ENCODE measurements around the gene C2CD2. TPM values are rescaled to one million over a fixed set of nuclear protein-coding genes. Genes with fewer than 3 reads are reported as not detected.

The C2CD2 gene
- total and polyA plus RNA-seq, 8 donors = 7.9 to 16.8 (median 11.3) TPM

GRCh38 chr21:41980561-41980960, 26.7 kb upstream of the C2CD2 start:
- H3K27me3 ChIP-seq = no peaks in the 10 kb centered on the region
- no peak for TF ChIP-seq CTCF (IDR thresholded peaks at IDR 0.05)
- FAIRE-seq (no peak), DNase-seq (no peak), ATAC-seq (no peak)
- no peaks in the 10 kb centered on the region for H3K9me3 ChIP-seq
- intact Hi-C loops (cut with DNase I) = no loop called here
- H3K36me3 ChIP-seq = no peaks in the 10 kb centered on the region
- no peaks in the 10 kb centered on the region for H3K4me1 ChIP-seq
- no peak overlapping the region for H3K27ac ChIP-seq
- H3K4me3 ChIP-seq = no peak overlapping the region

GRCh38 chr21:41979751-41980369, 26.0 kb upstream of the C2CD2 start:
- WGBS, 2 donors = 81 to 82% methylated on average over 7 of the region's 7 CpGs
- no peaks in the 10 kb centered on the region for H3K9me3 ChIP-seq
- H3K27me3 ChIP-seq = no peaks in the 10 kb centered on the region
- intact Hi-C loops (cut with DNase I) = no loop called here
- H3K4me1 ChIP-seq = no peaks in the 10 kb centered on the region
- H3K27ac ChIP-seq = no peak overlapping the region
- FAIRE-seq (no peak), ATAC-seq (no peak), DNase-seq (peak in 1 of 6 donors; percentile 3)
- no peak for TF ChIP-seq CTCF (IDR thresholded peaks at IDR 0.05)
- no peaks in the 10 kb centered on the region for H3K36me3 ChIP-seq
- H3K4me3 ChIP-seq = no peak overlapping the region

GRCh38 chr21:41979335-41979734, 25.5 kb upstream of the C2CD2 start:
- intact Hi-C loops (cut with DNase I) = no loop called here
- no peak for FAIRE-seq
- Histone ChIP-seq H3K4me1 (no peaks in the 10 kb centered on the region), H3K27ac (no peak overlapping the region), H3K36me3 (no peaks in the 10 kb centered on the region), H3K4me3 (no peak overlapping the region), H3K27me3 (no peaks in the 10 kb centered on the region), H3K9me3 (no peaks in the 10 kb centered on the region)
- WGBS, 2 donors = 64 to 79% methylated on average over 4 of the region's 4 CpGs
- TF ChIP-seq CTCF (IDR thresholded peaks at IDR 0.05) = no peak
- no peak for ATAC-seq
- no peak for DNase-seq

GRCh38 chr21:41977034-41977950, 23.5 kb upstream of the C2CD2 start:
- H3K27ac ChIP-seq = no peak overlapping the region
- no peaks in the 10 kb centered on the region for H3K4me1 ChIP-seq
- no peaks in the 10 kb centered on the region for H3K27me3 ChIP-seq
- WGBS, 2 donors = 81 to 88% methylated on average over 17 of the region's 17 CpGs
- ATAC-seq (no peak), FAIRE-seq (no peak), DNase-seq (peak in 1 of 6 donors; percentile 4)
- H3K36me3 ChIP-seq = no peaks in the 10 kb centered on the region
- H3K9me3 ChIP-seq = no peaks in the 10 kb centered on the region
- no peak overlapping the region for H3K4me3 ChIP-seq
- intact Hi-C loops (cut with DNase I) = no loop called here
- no peak for TF ChIP-seq CTCF (IDR thresholded peaks at IDR 0.05)

- intact Hi-C loops (cut with DNase I) = no loop called here
- Histone ChIP-seq H3K4me1 (no peaks in the 10 kb centered on the region), H3K27me3 (no peaks in the 10 kb centered on the region), H3K27ac (no peak overlapping the region), H3K9me3 (no peaks in the 10 kb centered on the region), H3K4me3 (no peak overlapping the region), H3K36me3 (no peaks in the 10 kb centered on the region)
- DNase-seq (peak in 1 of 6 donors; percentile 4), FAIRE-seq (no peak), ATAC-seq (no peak)
- 90 to 93% methylated on average over 8 of the region's 8 CpGs for WGBS, 2 donors
- TF ChIP-seq CTCF (IDR thresholded peaks at IDR 0.05) = no peak
These were observed 22.8 kb upstream of the C2CD2 start for GRCh38 chr21:41976611-41977010.
